HG02973 (cell line): Measurements from ENCODE around the gene CDH8.
"Not testable (repeated sequence)": the region's sequence is repeated elsewhere in the genome, so short reads cannot be mapped to it uniquely, and the experiment has no call there.

Experiments
- ATAC-seq: cut with Tn5 transposase; IDR thresholded peaks from one replicate; pipeline ENCODE4 v1.9.1; 2021; ENCODE audit warnings: moderate library complexity; ENCODE audit not compliant: unreplicated experiment

CDH8 gene

DNA sequence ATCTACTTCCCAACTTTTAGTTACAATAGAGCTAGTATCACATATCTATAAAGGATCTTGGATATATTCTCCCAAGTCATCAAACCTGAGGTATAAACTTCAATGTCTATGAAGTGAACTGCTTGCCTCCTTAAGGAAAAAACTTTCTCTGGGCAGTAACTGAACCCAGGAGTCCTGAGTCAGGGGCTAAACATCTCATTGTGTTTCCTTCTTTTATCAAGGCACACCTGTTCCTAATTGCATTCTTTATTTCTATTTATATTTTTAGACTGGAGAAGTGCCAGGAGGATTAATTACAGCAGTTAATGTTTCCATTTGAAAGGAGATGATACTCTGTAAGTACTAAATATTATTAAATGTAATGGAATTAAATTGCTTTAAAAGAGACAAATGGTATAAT is 98.6 kb downstream of the CDH8 start:
- no peak for ATAC-seq

DNA sequence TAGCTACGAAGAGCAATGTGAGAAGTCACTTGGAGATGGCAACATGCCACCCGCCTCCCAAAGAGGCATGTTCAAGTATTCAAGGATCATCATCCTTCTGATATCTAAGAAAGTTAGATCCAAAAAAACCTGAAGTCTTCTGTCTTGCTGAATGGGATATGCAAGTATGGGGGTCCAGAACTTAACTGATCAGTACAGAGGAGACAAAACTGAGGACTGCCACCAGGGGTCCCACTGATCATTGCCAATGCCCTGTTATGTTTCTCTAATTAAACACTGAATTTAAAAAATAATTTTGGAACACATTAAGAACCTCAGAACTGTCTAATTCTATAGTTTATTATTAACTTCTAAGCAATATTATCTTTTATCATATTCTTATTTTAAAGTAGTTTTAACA is 99.7 kb downstream of the CDH8 start:
- ATAC-seq, result no peak

DNA sequence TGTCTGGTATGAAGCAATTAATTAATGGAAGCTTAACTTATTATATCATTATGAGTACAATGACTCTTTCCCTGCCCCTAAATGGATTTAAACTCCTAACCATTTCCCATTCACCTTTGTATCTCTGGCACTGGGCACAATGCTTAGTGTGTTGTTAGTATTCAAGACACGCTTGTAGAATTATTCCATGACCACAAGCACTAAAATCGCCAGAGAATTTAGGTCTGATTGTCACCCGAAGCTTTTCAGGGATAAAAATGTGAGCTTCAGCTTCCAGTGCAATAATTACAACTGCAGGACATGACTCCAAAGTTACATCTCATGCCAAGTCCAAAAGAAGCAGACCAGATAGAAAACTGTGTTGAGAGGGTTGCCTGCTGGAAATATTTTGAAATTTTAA is 101.6 kb downstream of the CDH8 start:
- no peak for ATAC-seq

DNA sequence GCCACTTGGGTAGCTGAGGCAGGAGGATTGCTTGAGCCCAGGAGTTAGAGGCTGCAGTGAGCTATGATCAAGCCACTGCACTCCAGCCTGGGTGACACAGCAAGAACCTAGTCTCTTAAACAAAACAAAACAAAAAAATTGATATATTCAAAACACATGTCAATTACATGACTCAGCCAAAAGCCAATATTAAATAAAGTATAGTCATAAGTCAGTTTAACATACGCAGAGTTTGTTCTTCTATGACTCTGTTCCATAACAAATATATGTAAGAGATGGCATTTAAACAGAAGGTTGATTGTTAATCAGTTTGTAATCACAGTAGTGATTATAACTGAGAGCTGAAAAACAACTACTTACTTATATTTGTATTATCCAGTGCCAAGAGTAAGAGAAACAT is 106.5 kb downstream of the CDH8 start:
- ATAC-seq, result no peak

DNA sequence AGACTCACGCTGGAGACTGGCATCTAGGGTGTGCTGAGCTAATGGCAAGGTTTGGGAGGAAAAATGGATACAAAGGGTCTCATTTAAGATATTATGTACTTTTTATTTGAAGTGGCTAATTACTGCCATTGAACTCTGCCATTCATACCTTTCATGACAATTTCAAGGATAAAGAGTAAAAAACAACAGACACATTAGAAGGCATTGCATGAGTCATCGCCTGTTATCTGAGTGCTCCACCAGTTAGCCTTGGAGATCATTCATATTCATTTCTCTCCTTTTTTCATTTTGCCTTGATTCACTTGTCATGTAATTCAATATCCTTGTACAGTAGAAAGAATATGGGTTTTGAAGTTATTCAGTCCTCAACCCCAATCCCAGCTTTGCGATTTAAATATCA is 109.5 kb downstream of the CDH8 start:
- ATAC-seq, result no peak

DNA sequence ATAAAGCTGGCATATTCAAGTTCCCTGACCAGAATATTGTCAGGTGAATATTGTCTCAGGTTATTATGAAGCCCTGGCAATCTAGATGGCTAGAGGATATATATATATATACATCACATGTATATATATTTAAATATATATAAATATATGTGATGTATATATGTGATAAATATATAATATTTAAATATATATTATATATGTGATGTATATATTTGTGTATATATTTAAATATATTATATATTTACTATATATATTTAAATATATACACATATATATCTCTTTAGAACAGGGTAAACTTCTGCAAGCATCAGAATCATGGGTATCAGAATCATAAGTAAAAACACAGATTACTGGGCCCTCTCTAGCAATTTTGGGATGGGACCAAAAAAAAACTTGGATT is 112.6 kb downstream of the CDH8 start:
- no peak for ATAC-seq

DNA sequence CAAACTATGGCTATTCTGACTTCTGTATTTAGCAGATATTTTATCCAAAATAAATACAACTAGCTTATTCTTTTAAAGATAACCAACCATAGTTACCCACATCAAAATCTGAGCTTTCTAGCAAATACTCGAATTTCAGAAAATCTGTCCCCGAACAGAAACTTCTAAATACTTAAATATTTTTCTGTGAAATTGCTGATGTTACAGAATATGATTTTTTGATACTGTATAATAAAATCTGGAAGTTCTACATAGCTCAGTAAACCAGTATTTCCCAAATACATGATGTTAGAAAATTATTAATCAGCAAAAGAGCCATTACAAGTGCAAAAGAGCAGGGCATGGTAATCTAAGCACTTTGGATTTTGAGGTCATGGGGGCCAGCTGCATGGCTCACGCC is 114.9 kb downstream of the CDH8 start:
- ATAC-seq, result no peak

DNA sequence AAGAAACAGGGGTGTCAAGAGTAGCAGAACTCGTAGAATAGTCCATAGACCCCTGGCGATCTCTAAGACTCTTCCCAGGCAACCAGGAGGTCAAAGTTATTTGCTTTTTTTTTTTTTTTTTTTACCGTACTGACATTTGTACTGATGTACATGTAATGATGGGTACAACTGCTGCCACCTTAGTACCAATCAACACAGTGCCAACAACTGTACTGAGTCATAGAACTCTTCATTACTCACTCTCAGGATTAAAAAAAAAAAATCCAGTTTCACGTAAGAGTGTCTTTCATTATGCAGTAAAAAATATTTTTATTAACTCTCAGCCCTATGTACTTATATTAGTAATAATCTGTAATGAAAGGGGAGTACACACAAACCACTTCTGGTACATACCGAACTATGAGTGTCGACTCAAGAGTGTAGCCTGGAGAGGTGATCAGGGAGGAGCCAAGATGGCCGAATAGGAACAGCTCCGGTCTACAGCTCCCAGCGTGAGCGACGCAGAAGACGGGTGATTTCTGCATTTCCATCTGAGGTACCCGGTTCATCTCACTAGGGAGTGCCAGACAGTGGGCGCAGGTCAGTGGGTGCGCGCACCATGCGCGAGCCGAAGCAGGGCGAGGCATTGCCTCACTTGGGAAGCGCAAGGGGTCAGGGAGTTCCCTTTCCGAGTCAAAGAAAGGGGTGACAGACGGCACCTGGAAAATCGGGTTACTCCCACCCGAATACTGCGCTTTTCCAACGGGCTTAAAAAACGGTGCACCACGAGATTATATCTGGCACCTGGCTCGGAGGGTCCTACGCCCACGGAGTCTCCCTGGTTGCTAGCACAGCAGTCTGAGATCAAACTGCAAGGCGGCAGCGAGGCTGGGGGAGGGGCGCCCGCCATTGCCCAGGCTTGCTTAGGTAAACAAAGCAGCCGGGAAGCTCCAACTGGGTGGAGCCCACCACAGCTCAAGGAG is 118.1 kb downstream of the CDH8 start:
- ATAC-seq, result not testable (repeated sequence)

DNA sequence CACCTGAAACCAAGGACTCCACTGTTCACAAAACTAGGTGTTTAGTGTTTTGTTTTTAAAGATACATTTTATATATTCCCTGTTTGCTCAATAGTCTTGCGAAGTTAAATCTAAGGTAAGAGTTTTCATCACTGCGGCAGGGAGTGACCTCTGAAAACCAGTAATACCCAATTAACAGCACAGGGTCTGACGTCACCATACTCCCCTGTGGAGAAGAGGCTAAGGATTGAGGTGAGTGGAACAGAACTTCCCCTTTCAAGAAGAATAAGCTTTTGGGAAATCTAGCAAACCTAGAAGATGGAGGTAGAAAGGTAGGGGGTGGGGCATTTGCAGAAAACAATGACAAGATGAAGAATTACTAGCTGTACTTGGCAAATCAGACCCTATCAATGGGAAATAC is 120.7 kb downstream of the CDH8 start:
- ATAC-seq, result no peak

DNA sequence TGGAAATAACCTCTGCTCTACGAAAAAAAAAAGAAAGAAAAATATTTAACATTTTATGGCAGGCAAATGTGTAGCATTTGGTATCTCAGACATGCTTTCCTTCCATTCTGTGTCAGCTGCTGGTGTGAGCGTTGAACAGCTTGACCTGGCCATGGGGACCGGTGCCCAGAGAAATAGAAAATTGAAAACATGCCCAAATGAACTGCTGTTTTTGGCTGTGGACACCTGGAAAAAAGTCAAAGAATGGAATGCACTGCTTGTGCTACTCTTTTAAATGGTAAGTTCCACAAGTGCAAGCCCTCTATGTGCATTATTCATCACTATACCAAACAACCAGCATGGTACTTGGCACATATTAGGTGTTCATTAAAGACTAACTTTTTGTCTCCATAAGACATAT is 127.2 kb downstream of the CDH8 start:
- no peak for ATAC-seq

DNA sequence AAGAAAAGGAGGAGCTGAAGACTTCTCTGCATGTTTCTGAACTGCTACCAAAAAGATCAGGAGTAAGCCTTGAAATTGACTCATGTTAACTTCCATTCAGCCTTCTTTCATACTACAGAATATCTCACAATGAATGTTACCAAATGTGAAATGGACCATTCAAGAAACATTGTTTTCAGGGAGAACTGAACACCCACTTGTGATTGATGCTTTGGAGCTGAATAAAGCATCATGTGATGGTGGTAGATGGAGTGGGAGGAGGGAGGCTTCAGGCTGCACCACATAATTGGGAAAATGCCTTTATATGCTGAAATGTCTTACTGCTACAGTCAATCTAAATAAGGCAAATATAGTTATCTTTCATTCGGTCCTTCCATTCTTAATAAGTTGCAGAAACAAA is 127.8 kb downstream of the CDH8 start:
- no peak for ATAC-seq

DNA sequence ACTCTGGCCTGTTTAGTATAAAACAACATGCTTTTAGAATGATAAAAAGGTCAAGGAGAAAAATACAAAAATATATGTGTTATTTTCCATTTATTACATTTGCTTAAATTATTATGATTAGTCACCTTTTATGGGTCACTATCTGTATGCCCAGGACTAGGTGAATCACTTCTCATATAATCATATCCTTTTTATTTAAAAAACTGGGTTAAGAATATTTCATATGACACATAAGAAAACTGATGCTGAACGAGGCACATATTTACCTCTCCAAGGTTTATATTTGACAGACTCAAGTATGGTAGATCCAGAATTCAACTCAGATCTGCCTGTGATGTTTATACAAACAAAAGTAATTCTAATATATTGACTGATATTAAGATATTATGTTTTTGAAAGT is 134.5 kb downstream of the CDH8 start:
- no peak for ATAC-seq

DNA sequence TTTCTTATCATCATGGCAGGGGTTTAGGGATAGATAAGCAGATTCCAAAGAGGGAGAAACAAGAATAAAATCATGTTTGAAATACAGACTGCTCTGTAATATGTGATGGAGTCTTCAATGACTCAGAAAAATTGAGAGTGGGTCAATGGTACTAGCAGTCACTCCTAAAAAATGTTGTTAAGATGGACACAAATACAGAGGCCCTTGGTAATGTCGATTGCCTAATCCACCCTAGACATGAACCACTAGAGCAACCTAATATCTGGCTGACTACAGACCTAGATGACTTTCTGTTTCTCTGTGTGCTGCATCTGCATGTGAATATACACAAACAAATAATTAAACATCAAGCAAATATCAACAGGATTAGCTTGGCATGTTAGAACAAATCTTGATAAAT is 135.8 kb downstream of the CDH8 start:
- ATAC-seq, result no peak

DNA sequence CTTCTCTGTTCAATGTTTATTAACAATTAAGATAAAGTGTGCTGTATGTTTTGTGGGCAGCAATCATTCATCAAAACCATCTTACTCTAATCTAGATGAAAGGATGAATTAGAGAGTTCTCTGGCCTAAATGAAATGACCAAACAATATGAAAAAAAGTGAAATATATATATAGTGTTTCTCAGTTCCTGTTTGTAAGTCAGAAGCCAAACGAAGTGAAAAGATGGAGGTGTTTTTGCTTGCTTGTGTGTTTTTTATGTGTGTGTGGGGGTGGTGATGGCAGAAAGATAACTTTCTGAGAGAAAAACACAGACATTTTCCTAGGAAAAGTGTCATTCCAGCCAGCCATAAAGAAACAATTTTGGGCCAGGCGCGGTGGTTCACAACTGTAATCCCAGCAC is 138.6 kb downstream of the CDH8 start:
- no peak for ATAC-seq

DNA sequence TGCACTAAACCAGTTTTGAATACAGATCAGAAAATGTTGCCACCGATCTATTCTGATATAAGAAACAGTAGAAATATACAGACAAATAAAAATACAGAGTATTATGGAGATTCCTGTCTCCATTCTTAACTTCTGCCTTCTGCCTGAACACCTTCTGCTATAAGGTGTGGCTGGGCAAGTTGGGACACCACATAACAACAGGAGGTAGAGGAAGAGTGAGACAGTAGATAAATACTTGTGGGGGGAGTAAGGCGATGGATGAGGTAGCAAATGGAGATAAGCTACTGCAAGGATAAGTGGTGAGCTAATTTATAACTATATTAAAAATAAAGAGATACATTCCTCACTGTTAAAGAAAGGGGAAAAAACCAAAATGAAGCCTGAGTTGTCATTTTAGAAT is 143.7 kb downstream of the CDH8 start:
- ATAC-seq, result no peak

DNA sequence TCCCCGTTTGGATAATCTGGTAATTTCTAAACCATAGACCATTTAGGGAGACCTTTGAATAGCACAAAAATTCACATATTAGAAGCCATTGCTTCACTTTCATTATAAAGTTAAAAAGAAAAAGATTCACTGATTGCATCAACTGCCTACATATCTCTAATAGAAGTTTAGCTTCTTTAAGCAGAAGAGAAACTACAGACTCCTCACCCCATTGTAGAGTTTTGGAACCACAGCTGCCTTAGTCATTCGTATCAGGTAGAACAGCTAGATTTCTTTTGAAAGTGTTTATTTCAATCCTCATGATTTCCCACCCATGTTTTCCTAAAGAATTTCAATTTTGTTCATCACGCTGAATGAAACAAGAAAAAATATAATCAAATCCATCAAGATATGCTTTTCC is 144.8 kb downstream of the CDH8 start:
- ATAC-seq, result no peak

DNA sequence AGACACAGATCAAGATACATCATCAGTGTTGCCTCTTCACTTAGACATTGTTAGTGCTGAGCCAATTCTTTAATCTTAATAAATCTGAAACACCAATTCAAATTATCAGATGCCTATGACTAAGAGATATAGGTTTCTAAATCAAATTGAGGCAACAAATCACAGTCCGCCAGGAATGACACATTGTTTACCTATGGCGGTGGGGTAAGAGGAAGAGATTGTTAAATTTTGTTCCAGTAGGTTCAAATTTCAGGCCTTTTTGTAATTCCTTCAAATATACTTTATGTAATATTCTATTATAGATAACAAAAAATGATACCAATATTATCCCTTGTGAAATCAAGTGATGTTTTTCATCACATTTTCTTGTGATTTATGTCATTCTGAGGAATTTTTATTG is 145.9 kb downstream of the CDH8 start:
- no peak for ATAC-seq

DNA sequence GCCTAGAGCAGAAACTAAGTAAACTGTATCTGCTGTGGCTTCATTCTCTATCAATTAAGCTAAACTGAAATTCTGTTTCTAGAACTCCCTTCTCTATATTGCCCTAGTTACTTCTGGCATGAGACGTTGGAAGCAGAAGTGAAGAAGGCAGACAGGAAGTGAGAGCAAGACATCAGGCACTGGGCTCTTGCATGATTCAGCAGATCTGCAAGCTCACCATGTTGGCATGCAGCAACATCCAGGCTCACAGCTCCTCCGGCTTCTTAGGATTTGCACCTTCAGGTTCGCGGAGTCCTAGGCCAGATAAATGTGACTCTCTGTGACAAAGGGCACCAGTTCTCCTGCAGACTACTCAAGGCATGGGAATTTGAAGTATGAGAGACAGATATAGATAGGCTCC is 148.3 kb downstream of the CDH8 start:
- no peak for ATAC-seq

DNA sequence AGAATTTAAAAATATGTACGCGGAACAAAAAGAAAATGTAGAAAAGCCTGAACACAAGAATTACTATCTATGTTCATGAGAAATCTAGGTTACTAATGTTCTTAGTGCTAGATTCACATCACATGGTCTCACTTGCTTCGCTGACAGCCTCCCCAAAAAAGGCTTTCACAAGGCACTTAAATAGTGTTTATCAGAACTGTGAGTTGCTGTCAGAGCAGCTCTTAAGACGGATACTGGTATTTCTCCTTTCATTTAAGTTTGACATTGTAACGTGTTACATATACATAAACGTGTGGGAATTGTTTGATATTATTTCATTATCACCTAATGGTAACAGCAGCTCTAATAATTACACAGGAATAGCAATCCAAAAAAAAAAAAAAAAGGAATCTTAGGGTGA is 150.9 kb downstream of the CDH8 start:
- ATAC-seq, result no peak

DNA sequence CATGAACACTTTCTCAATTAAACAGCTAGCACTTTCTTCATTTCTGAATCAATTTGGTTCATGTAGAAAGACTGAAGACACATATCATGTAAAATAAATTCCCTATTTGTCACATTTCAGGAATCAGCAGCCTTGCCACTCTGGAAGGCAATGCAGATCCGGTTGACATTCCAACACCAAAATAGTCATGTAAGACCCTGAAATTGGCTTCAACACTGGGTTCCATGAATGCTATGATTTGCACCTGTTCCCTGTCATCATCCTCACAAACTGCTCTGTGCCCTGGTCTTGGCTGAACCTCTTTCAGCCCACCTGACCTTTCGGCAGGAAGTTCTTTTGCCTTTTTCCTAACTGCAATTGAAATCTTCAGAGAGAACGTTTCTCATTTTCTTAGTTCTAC is 156.9 kb downstream of the CDH8 start:
- no peak for ATAC-seq

DNA sequence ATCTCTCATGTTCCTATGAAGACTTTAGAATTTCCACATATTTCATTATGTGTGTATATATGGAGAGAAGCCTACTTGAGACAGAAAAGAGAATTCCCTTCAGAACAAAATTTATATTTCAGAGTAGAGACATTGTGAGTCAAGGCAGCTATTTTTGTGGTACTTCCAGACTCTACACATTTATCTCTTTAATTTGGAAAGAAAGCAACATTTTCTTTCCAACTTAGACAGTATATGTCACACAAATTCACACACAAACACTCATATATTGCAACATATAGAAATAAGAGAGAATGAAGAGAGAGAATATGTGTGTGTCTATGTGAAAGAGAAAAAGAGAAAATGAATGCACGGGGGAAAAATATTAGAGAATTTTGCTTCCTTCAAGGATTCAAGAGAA is 158.8 kb downstream of the CDH8 start:
- ATAC-seq, result no peak

DNA sequence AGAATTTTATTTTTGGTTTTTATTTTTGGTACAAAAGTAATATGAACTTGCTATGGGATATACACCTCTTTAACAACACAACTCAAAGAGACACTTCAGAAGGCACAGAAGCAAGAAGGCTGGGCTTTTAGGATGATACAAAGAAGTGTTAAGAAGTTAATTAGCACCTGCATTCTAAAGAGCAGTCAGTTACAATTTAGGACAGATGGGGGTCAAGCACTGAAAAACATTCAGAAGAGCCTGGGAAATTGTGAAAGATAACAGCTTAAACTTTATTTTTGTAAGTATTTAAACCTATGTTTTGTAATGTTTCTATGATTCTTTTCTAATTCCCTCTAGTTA is 163.5 kb downstream of the CDH8 start:
- no peak for ATAC-seq
